ENCODE data around the gene BRIP1. TPM values are rescaled to one million over a fixed set of nuclear protein-coding genes. Genes with fewer than 3 reads are reported as not detected.
"Not testable (repeated sequence)": the region's sequence is repeated elsewhere in the genome, so short reads cannot be mapped to it uniquely, and the experiment has no call there.

BRIP1 gene
- total and polyA plus RNA-seq, 7 experiments from 2014 or later, result 0.64 to 19.9 (median 1.6) TPM

DNA sequence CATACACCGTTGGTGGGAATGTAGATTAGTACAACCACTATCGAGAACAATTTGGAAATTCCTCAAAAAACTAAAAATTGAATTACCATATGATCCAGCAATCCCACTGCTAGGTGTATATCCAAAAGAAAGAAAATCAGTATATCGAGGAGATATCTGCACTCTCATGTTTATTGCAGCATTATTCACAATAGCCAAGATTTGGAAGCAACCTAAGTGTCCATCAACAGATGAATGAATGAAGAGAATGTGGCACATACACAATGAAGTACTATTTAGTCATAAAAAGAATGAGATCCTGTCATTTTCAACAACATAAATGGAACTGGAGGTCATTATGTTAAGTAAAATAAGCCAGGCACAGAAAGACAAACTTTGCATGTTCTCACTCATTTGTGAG is 44.1 kb downstream of the BRIP1 start:
- H3K9me3 Mint-ChIP-seq; intact Hi-C loops (cut with micrococcal nuclease); DNase-seq; H3K4me1 ChIP-seq (ENCODE audit: control insufficient read depth in 2 of 2, insufficient read depth in 2 of 2, low read length in 2 of 2); CTCF ChIA-PET; H3K27ac Mint-ChIP-seq; H3K27me3 ChIP-seq (ENCODE audit: control insufficient read depth in 2 of 2, insufficient read depth in 2 of 2, low read length in 2 of 2); H3K27me3 Mint-ChIP-seq; POLR2A ChIA-PET; H3K36me3 ChIP-seq (ENCODE audit: control insufficient read depth in 2 of 3, insufficient read depth in 3 of 3, low read length in 3 of 3); H3K27ac ChIP-seq (ENCODE audit: low read depth, low read length); H3K4me3 Mint-ChIP-seq; H3K9me3 ChIP-seq (ENCODE audit: control insufficient read depth in 2 of 3, low read length in 3 of 3); H3K4me3 ChIP-seq (ENCODE audit: low read length); ATAC-seq; H3K4me1 Mint-ChIP-seq: not testable (repeated sequence)
- H3K36me3 Mint-ChIP-seq, result peaks cover 0 to 30% (median 15%) of the 10 kb centered on the region in 5 donors

DNA sequence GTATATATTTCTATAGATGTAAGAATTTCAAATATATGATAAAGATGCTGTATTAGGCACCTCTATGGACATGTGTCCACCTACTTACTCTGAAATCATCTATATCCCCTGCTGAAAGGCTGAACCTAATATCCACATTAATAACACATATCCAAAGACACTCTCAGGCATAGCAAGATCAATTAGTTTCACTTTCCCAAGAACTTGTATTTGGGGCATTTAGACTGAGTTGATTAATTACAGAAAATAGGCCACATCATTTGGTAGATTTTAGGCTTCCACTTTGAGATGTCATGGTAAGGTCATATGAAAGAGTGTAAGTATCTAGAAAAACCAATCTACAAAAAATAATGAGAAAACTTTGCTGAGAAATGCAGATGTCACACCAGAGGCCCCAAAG is 45.1 kb downstream of the BRIP1 start:
- Mint-ChIP-seq H3K4me1 (peaks cover 0 to 3% (median 0%) of the 10 kb centered on the region in 7 donors), H3K9me3 (peaks cover 0 to 3% (median 0%) of the 10 kb centered on the region in 11 donors), H3K36me3 (peaks cover 0 to 32% (median 15%) of the 10 kb centered on the region in 5 donors), H3K4me3 (no peak overlapping the region), H3K27me3 (no peaks in the 10 kb centered on the region), H3K27ac (no peak overlapping the region)
- H3K4me3 ChIP-seq (ENCODE audit: low read length), result no peak overlapping the region
- intact Hi-C loops (cut with micrococcal nuclease), result no loop called here
- H3K36me3 ChIP-seq (ENCODE audit: control insufficient read depth in 2 of 3, insufficient read depth in 3 of 3, low read length in 3 of 3), result no peaks in the 10 kb centered on the region
- DNase-seq (no peak), ATAC-seq (no peak)
- H3K27me3 ChIP-seq (ENCODE audit: control insufficient read depth in 2 of 2, insufficient read depth in 2 of 2, low read length in 2 of 2), result no peaks in the 10 kb centered on the region
- POLR2A ChIA-PET, result no interaction called here
- H3K4me1 ChIP-seq (ENCODE audit: control insufficient read depth in 2 of 2, insufficient read depth in 2 of 2, low read length in 2 of 2), result no peaks in the 10 kb centered on the region
- no peaks in the 10 kb centered on the region for H3K9me3 ChIP-seq (ENCODE audit: control insufficient read depth in 2 of 3, low read length in 3 of 3)
- no peak overlapping the region for H3K27ac ChIP-seq (ENCODE audit: low read depth, low read length)
- CTCF ChIA-PET, result no interaction called here

- H3K27ac Mint-ChIP-seq, result no peak overlapping the region
- H3K36me3 Mint-ChIP-seq, result peaks cover 0 to 31% (median 13%) of the 10 kb centered on the region in 5 donors
- no peaks in the 10 kb centered on the region for H3K9me3 ChIP-seq (ENCODE audit: control insufficient read depth in 2 of 3, low read length in 3 of 3)
Measured at GRCh38 chr17:61817452-61817851, 45.9 kb downstream of the BRIP1 start.

GRCh38 chr17:61816538-61816937 is 46.8 kb downstream of the BRIP1 start:
- Mint-ChIP-seq H3K4me1 (peaks cover 0 to 3% (median 0%) of the 10 kb centered on the region in 7 donors), H3K36me3 (peaks cover 0 to 26% (median 7%) of the 10 kb centered on the region in 5 donors), H3K4me3 (no peak overlapping the region), H3K27ac (no peak overlapping the region), H3K27me3 (no peaks in the 10 kb centered on the region), H3K9me3 (peaks cover 0 to under 1% (median 0%) of the 10 kb centered on the region in 11 donors)
- no peak for DNase-seq
- CTCF ChIA-PET, result no interaction called here
- peak; percentile 47 for ATAC-seq
- POLR2A ChIA-PET, result interaction anchor here (0.7 kb wide), 1 partner anchor 129 kb away, joined by 3 read pairs; no protein-coding TSS in a partner anchor
- H3K4me3 ChIP-seq (ENCODE audit: low read length), result no peak overlapping the region
- no peak overlapping the region for H3K27ac ChIP-seq (ENCODE audit: low read depth, low read length)
- no peaks in the 10 kb centered on the region for H3K27me3 ChIP-seq (ENCODE audit: control insufficient read depth in 2 of 2, insufficient read depth in 2 of 2, low read length in 2 of 2)
- H3K36me3 ChIP-seq (ENCODE audit: control insufficient read depth in 2 of 3, insufficient read depth in 3 of 3, low read length in 3 of 3), result no peaks in the 10 kb centered on the region
- intact Hi-C loops (cut with micrococcal nuclease), result no loop called here
- H3K4me1 ChIP-seq (ENCODE audit: control insufficient read depth in 2 of 2, insufficient read depth in 2 of 2, low read length in 2 of 2), result no peaks in the 10 kb centered on the region
- no peaks in the 10 kb centered on the region for H3K9me3 ChIP-seq (ENCODE audit: control insufficient read depth in 2 of 3, low read length in 3 of 3)

More at GRCh38 chr17:61817452-61817851, 45.9 kb downstream of the BRIP1 start:
- ChIA-PET POLR2A (no interaction called here), CTCF (no interaction called here)
- Histone ChIP-seq H3K4me3 (ENCODE audit: low read length) (no peak overlapping the region), H3K27ac (ENCODE audit: low read depth, low read length) (no peak overlapping the region), H3K27me3 (ENCODE audit: control insufficient read depth in 2 of 2, insufficient read depth in 2 of 2, low read length in 2 of 2) (no peaks in the 10 kb centered on the region), H3K4me1 (ENCODE audit: control insufficient read depth in 2 of 2, insufficient read depth in 2 of 2, low read length in 2 of 2) (no peaks in the 10 kb centered on the region), H3K36me3 (ENCODE audit: control insufficient read depth in 2 of 3, insufficient read depth in 3 of 3, low read length in 3 of 3) (no peaks in the 10 kb centered on the region)
- DNase-seq, result no peak
- no peak for ATAC-seq
- no peaks in the 10 kb centered on the region for H3K27me3 Mint-ChIP-seq
- H3K4me1 Mint-ChIP-seq, result peaks cover 0 to 3% (median 0%) of the 10 kb centered on the region in 7 donors
- peaks cover 0 to 3% (median 0%) of the 10 kb centered on the region in 11 donors for H3K9me3 Mint-ChIP-seq
- H3K4me3 Mint-ChIP-seq, result no peak overlapping the region
- intact Hi-C loops (cut with micrococcal nuclease), result no loop called here

- H3K27me3 ChIP-seq (ENCODE audit: control insufficient read depth in 2 of 2, insufficient read depth in 2 of 2, low read length in 2 of 2), result no peaks in the 10 kb centered on the region
- POLR2A ChIA-PET, result interaction anchor here (0.6 to 0.7 kb wide), 2 partner anchors 15 to 129 kb away, joined by 3 read pairs; no protein-coding TSS in a partner anchor
- CTCF ChIA-PET, result no interaction called here
- Mint-ChIP-seq H3K27ac (no peak overlapping the region), H3K4me3 (no peak overlapping the region), H3K36me3 (peaks cover 0 to 23% (median 4%) of the 10 kb centered on the region in 5 donors), H3K9me3 (no peaks in the 10 kb centered on the region), H3K27me3 (no peaks in the 10 kb centered on the region), H3K4me1 (peaks cover 0 to 3% (median 0%) of the 10 kb centered on the region in 7 donors)
- H3K36me3 ChIP-seq (ENCODE audit: control insufficient read depth in 2 of 3, insufficient read depth in 3 of 3, low read length in 3 of 3), result no peaks in the 10 kb centered on the region
- no peak for ATAC-seq
- H3K27ac ChIP-seq (ENCODE audit: low read depth, low read length), result no peak overlapping the region
- H3K9me3 ChIP-seq (ENCODE audit: control insufficient read depth in 2 of 3, low read length in 3 of 3), result no peaks in the 10 kb centered on the region
- intact Hi-C loops (cut with micrococcal nuclease), result no loop called here
- no peak overlapping the region for H3K4me3 ChIP-seq (ENCODE audit: low read length)
- no peak for DNase-seq
- no peaks in the 10 kb centered on the region for H3K4me1 ChIP-seq (ENCODE audit: control insufficient read depth in 2 of 2, insufficient read depth in 2 of 2, low read length in 2 of 2)
Measured at GRCh38 chr17:61815863-61816503, 47.3 kb downstream of the BRIP1 start.

- H3K9me3 Mint-ChIP-seq, result no peaks in the 10 kb centered on the region
- Histone ChIP-seq H3K4me3 (ENCODE audit: low read length) (no peak overlapping the region), H3K27me3 (ENCODE audit: control insufficient read depth in 2 of 2, insufficient read depth in 2 of 2, low read length in 2 of 2) (no peaks in the 10 kb centered on the region), H3K4me1 (ENCODE audit: control insufficient read depth in 2 of 2, insufficient read depth in 2 of 2, low read length in 2 of 2) (no peaks in the 10 kb centered on the region), H3K36me3 (ENCODE audit: control insufficient read depth in 2 of 3, insufficient read depth in 3 of 3, low read length in 3 of 3) (no peaks in the 10 kb centered on the region), H3K27ac (ENCODE audit: low read depth, low read length) (no peak overlapping the region), H3K9me3 (ENCODE audit: control insufficient read depth in 2 of 3, low read length in 3 of 3) (no peaks in the 10 kb centered on the region)
- H3K4me1 Mint-ChIP-seq, result peaks cover 0 to 6% (median 0%) of the 10 kb centered on the region in 7 donors
- ChIA-PET CTCF (no interaction called here), POLR2A (no interaction called here)
- H3K27me3 Mint-ChIP-seq, result no peaks in the 10 kb centered on the region
- intact Hi-C loops (cut with micrococcal nuclease), result no loop called here
- ATAC-seq (no peak), DNase-seq (no peak)
- H3K27ac Mint-ChIP-seq, result no peak overlapping the region
- H3K4me3 Mint-ChIP-seq, result no peak overlapping the region
- H3K36me3 Mint-ChIP-seq, result peaks cover 0 to 15% (median 3%) of the 10 kb centered on the region in 5 donors
Measured at GRCh38 chr17:61814485-61814884, 48.8 kb downstream of the BRIP1 start.

DNA sequence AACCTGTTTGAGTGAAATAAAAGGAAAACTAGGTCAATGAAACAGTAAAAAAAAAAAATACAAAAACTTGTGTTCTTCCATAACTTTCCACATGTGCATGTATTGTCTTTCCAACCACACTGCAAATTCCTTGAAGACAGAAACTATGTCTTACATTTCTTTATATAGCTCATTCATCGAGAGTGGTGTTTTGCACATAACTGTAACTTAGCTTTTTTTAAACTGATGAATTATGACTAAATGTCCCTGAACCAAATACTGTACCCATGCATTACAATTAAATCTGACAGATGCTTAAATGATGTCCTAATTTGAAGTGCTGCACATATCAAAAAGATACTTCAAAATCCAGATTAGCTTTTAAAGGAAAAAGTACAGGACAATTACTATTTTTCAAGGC is 50.1 kb downstream of the BRIP1 start:
- H3K4me3 ChIP-seq (ENCODE audit: low read length), result no peak overlapping the region
- CTCF ChIA-PET, result interaction anchor here (0.8 kb wide), 1 partner anchor 13 kb away, joined by 3 read pairs; no protein-coding TSS in a partner anchor
- intact Hi-C loops (cut with micrococcal nuclease), result no loop called here
- Mint-ChIP-seq H3K4me3 (no peak overlapping the region), H3K27me3 (no peaks in the 10 kb centered on the region), H3K9me3 (no peaks in the 10 kb centered on the region), H3K27ac (no peak overlapping the region), H3K4me1 (peaks cover 0 to 5% (median 0%) of the 10 kb centered on the region in 7 donors), H3K36me3 (peaks cover 0 to 14% (median 3%) of the 10 kb centered on the region in 5 donors)
- DNase-seq (no peak), ATAC-seq (no peak)
- H3K27me3 ChIP-seq (ENCODE audit: control insufficient read depth in 2 of 2, insufficient read depth in 2 of 2, low read length in 2 of 2), result no peaks in the 10 kb centered on the region
- no peaks in the 10 kb centered on the region for H3K36me3 ChIP-seq (ENCODE audit: control insufficient read depth in 2 of 3, insufficient read depth in 3 of 3, low read length in 3 of 3)
- H3K27ac ChIP-seq (ENCODE audit: low read depth, low read length), result no peak overlapping the region
- no peaks in the 10 kb centered on the region for H3K9me3 ChIP-seq (ENCODE audit: control insufficient read depth in 2 of 3, low read length in 3 of 3)
- POLR2A ChIA-PET, result no interaction called here
- no peaks in the 10 kb centered on the region for H3K4me1 ChIP-seq (ENCODE audit: control insufficient read depth in 2 of 2, insufficient read depth in 2 of 2, low read length in 2 of 2)
